Measurements from ENCODE around the gene PHRF1.
A peak's percentile ranks its signal among the peaks of the same experiment; 100 is the strongest.

PHRF1 gene

GRCh38 chr11:575996-576768 is at the start of gene PHRF1:
TSS of gene PHRF1 (plus strand) at chr11:576470. CDS start at chr11:581513, 5,043 bp downstream.
- Histone ChIP-seq H3K4me3 (peak within 1 kb of the TSS; percentile 56 to 92 (median 74)), H3K27ac (peak within 1 kb of the TSS; percentile 77 to 99 (median 97))

- Histone ChIP-seq H3K27ac (no peak overlapping the region), H3K4me3 (no peak overlapping the region)
These were observed 48.0 kb upstream of the PHRF1 start for GRCh38 chr11:528166-528814.

- H3K27ac ChIP-seq, result peak overlapping the region in 1 of 21 experiments; percentile 40
- no peak overlapping the region for H3K4me3 ChIP-seq
These were observed 47.2 kb upstream of the PHRF1 start for GRCh38 chr11:528815-529727.

GRCh38 chr11:529728-530411 is 46.4 kb upstream of the PHRF1 start:
- peak overlapping the region in 1 of 21 experiments; percentile 40 for H3K27ac ChIP-seq
- H3K4me3 ChIP-seq, result no peak overlapping the region

- no peak overlapping the region for H3K27ac ChIP-seq
- H3K4me3 ChIP-seq, result no peak overlapping the region
These were observed 45.1 kb upstream of the PHRF1 start for GRCh38 chr11:530960-531831.

GRCh38 chr11:531919-532526 is 44.2 kb upstream of the PHRF1 start:
- Histone ChIP-seq H3K4me3 (no peak overlapping the region), H3K27ac (no peak overlapping the region)

GRCh38 chr11:532527-532985 is 43.7 kb upstream of the PHRF1 start:
- Histone ChIP-seq H3K27ac (no peak overlapping the region), H3K4me3 (no peak overlapping the region)

- H3K4me3 ChIP-seq, result no peak overlapping the region
- H3K27ac ChIP-seq, result peak overlapping the region in 1 of 21 experiments; percentile 93
These were observed 43.2 kb upstream of the PHRF1 start for GRCh38 chr11:532986-533585.

GRCh38 chr11:533586-534395 is 42.5 kb upstream of the PHRF1 start:
- Histone ChIP-seq H3K27ac (peak overlapping the region in 17 of 21 experiments; percentile 0 to 97 (median 93)), H3K4me3 (peak overlapping the region; percentile 51 to 88 (median 83))

- Histone ChIP-seq H3K4me3 (peak overlapping the region; percentile 51 to 88 (median 83)), H3K27ac (peak overlapping the region; percentile 70 to 97 (median 93))
These were observed 41.7 kb upstream of the PHRF1 start for GRCh38 chr11:534396-535209.

- Histone ChIP-seq H3K27ac (peak overlapping the region in 20 of 21 experiments; percentile 70 to 97 (median 93)), H3K4me3 (peak overlapping the region; percentile 51 to 88 (median 83))
These were observed 41.1 kb upstream of the PHRF1 start for GRCh38 chr11:535210-535518.

- H3K4me3 ChIP-seq, result peak within 1 kb of the TSS; percentile 66 to 88 (median 83)
- H3K27ac ChIP-seq, result peak within 1 kb of the TSS; percentile 70 to 97 (median 93)
These were observed 40.5 kb upstream of the PHRF1 start, which contains the start of gene HRAS for GRCh38 chr11:535519-536454. TSS of gene HRAS (minus strand) at chr11:535576.

GRCh38 chr11:536841-537621 is 39.2 kb upstream of the PHRF1 start, which contains the start of gene LRRC56:
TSS of gene LRRC56 (plus strand) at chr11:537527. CDS start at chr11:540685, 3,158 bp downstream.
- Histone ChIP-seq H3K4me3 (peak within 1 kb of the TSS; percentile 57 to 88 (median 83)), H3K27ac (peak within 1 kb of the TSS in 20 of 21 experiments; percentile 0 to 96 (median 88))

Measured in skin epidermis (tissue), 12 donors.